SK-N-SH (cell line): Measurements from ENCODE around the gene CABP4. TPM values are rescaled to one million over a fixed set of nuclear protein-coding genes. Genes with fewer than 3 reads are reported as not detected.
"Not testable (repeated sequence)": the region's sequence is repeated elsewhere in the genome, so short reads cannot be mapped to it uniquely, and the experiment has no call there.

Source experiments
- CTCF ChIA-PET: fragments of 300-600, 350-600 bp; formaldehyde crosslinking; extraction: SDS; loops from one replicate; lab custom pipeline; 2021; lab: Yijun Ruan, JAX
- POLR2A ChIA-PET: fragments of 350-600 bp; sonication (Branson Sonifier 250); formaldehyde crosslinking; extraction: SDS; loops from one replicate; lab custom pipeline; 2020; ENCODE audit warnings: antibody characterized with exemption, inconsistent platforms; lab: Yijun Ruan, JAX
- DNase-seq: peaks from one replicate; pipeline ENCODE4 v3.0.0; 2012
- H2AFZ ChIP-seq: fragments of 200-600 bp; sonication (generic); 2 replicates; pipeline ENCODE4 v1.8.1; 2016; ENCODE audit warnings: antibody characterized with exemption, mild to moderate bottlenecking, low read depth
- H3F3A ChIP-seq: fragments of 200-600 bp; sonication (generic); replicated peaks from 2 replicates; pipeline ENCODE3; 2016; ENCODE audit warnings: antibody characterized with exemption, mild to moderate bottlenecking; ENCODE audit not compliant: insufficient read depth
- H3K27ac ChIP-seq, 2 experiments: fragments of 200-500 bp in 1 of 2; fragments of 200-600 bp in 1 of 2; sonication (Bioruptor generic) in 1 of 2; sonication (generic), shearing (Covaris generic) in 1 of 2; 2 replicates each; pipeline versions ENCODE4 v1.5.1 to v1.6.1; 2014 to 2016; ENCODE audit warnings: low read depth in 2 of 2, inconsistent platforms in 1 of 2, low read length in 1 of 2, mild to moderate bottlenecking in 1 of 2, mixed read lengths in 1 of 2
- H3K27me3 ChIP-seq: fragments of 200-600 bp; sonication (generic), shearing (Covaris generic); 2 replicates; pipeline ENCODE4 v1.6.1; 2016; ENCODE audit warnings: mixed run types; ENCODE audit not compliant: insufficient read depth
- H3K36me3 ChIP-seq, 2 experiments: fragments of 200-500 bp in 1 of 2; fragments of 200-600 bp in 1 of 2; sonication (Bioruptor generic) in 1 of 2; sonication (generic) in 1 of 2; replicated peaks in 1 of 2; 2 replicates each; pipeline versions ENCODE3 to v1.5.1; 2014 to 2016; ENCODE audit warnings: low read length in 1 of 2, mild to moderate bottlenecking in 1 of 2; ENCODE audit not compliant: insufficient read depth in 2 of 2, control insufficient read depth in 1 of 2
- H3K4me1 ChIP-seq, 2 experiments: fragments of 200-500 bp in 1 of 2; fragments of 200-600 bp in 1 of 2; sonication (Bioruptor generic) in 1 of 2; sonication (generic), shearing (Covaris generic) in 1 of 2; 2 replicates each; pipeline versions ENCODE4 v1.5.1 to v1.6.1; 2014 to 2016; ENCODE audit warnings: low read depth in 1 of 2, low read length in 1 of 2, mixed run types in 1 of 2; ENCODE audit not compliant: insufficient read depth in 2 of 2, control insufficient read depth in 1 of 2
- H3K4me2 ChIP-seq: fragments of 200-600 bp; sonication (generic), shearing (Covaris generic); 2 replicates; pipeline ENCODE4 v1.6.1; 2017; ENCODE audit warnings: mixed run types
- H3K4me3 ChIP-seq, 2 experiments: fragments of 200-500 bp in 1 of 2; fragments of 200-600 bp in 1 of 2; sonication (Bioruptor generic) in 1 of 2; sonication (generic), shearing (Covaris generic) in 1 of 2; 2 replicates each; pipeline versions ENCODE4 v1.5.1 to v1.8.1; 2014 to 2016; ENCODE audit warnings: low read depth in 2 of 2, inconsistent platforms in 1 of 2, low read length in 1 of 2, mild to moderate bottlenecking in 1 of 2, mixed read lengths in 1 of 2, moderate library complexity in 1 of 2
- H3K79me2 ChIP-seq: fragments of 200-600 bp; sonication (generic); 2 replicates; pipeline ENCODE4 v1.8.1; 2017; ENCODE audit warnings: mild to moderate bottlenecking; ENCODE audit not compliant: insufficient read depth
- H3K9ac ChIP-seq: fragments of 200-600 bp; sonication (generic); 2 replicates; pipeline ENCODE4 v1.6.1; 2017; ENCODE audit warnings: mixed run types
- H3K9me2 ChIP-seq: fragments of 200-600 bp; sonication (generic); 2 replicates; pipeline ENCODE4 v1.6.1; 2017; ENCODE audit warnings: mixed run types
- H3K9me3 ChIP-seq: fragments of 200-600 bp; sonication (generic); 2 replicates; pipeline ENCODE4 v1.6.1; 2017; ENCODE audit warnings: mixed run types, mild to moderate bottlenecking, moderate library complexity
- H4K20me1 ChIP-seq: fragments of 200-600 bp; sonication (generic); 2 replicates; pipeline ENCODE4 v1.6.1; 2017; ENCODE audit warnings: mild to moderate bottlenecking, mixed run types; ENCODE audit not compliant: insufficient read depth
- CHD2 ChIP-seq: fragments of 150-350 bp; IDR thresholded peaks from 2 replicates; pipeline ENCODE4 v1.6.1; 2018; ENCODE audit warnings: low read length; ENCODE audit not compliant: partially characterized antibody
- ELF1 ChIP-seq: IDR thresholded peaks from 2 replicates; pipeline ENCODE4 v1.4.0; 2012
- GATA2 ChIP-seq: sonication (generic); formaldehyde crosslinking; IDR thresholded peaks from 2 replicates; pipeline ENCODE4 v1.5.0; 2020; ENCODE audit warnings: mild to moderate bottlenecking, missing genetic modification reagents
- JUND ChIP-seq: IDR thresholded peaks from 2 replicates; pipeline ENCODE4 v1.4.0; 2012
- POLR2AphosphoS5 ChIP-seq: IDR thresholded peaks from 2 replicates; pipeline ENCODE4 v1.6.1; 2012; ENCODE audit warnings: low read depth, low read length
- RAD21 ChIP-seq: IDR thresholded peaks from 2 replicates; pipeline ENCODE4 v1.6.1; 2012; ENCODE audit warnings: mild to moderate bottlenecking, low read length
- RFX5 ChIP-seq: IDR thresholded peaks from 2 replicates; pipeline ENCODE4 v1.6.1; 2012; ENCODE audit warnings: mild to moderate bottlenecking, improper control_type of control experiment, low read length
- SIN3A ChIP-seq: IDR thresholded peaks from 2 replicates; pipeline ENCODE4 v1.6.1; 2012; ENCODE audit warnings: low read depth, mild to moderate bottlenecking, low read length, moderate library complexity, borderline replicate concordance
- TAF1 ChIP-seq: IDR thresholded peaks from 2 replicates; pipeline ENCODE4 v1.6.1; 2012; ENCODE audit warnings: low read depth, mild to moderate bottlenecking, low read length, moderate library complexity, borderline replicate concordance
- USF2 ChIP-seq: fragments of 150-350 bp; IDR thresholded peaks from 2 replicates; pipeline ENCODE4 v1.6.1; 2017; ENCODE audit warnings: antibody characterized with exemption, low read length, low read depth, borderline replicate concordance
- YY1 ChIP-seq: IDR thresholded peaks from 2 replicates; pipeline ENCODE4 v1.4.0; 2012; ENCODE audit warnings: low read depth, mild to moderate bottlenecking
- ZBTB33 ChIP-seq: IDR thresholded peaks from 2 replicates; pipeline ENCODE4 v1.4.0; 2012; ENCODE audit warnings: low read depth, borderline replicate concordance
- WGBS: methylation state at CpG from one replicate; pipeline ENCODE4 v1.1.6; 2017; ENCODE audit warnings: low lambda C conversion rate; 5-methylcytosine and 5-hydroxymethylcytosine counted together
- polyA plus RNA-seq, 3 experiments: library from polyadenylated mRNA; depleted of rRNA; stranded (reverse); fragments of >200 nt; gene quantifications; 2 replicates each; pipeline ENCODE4 v1.2.3, GENCODE V29; 2012

CABP4 gene
- polyA plus RNA-seq, 1 of the 3 experiments (the other 2 are of a cell fraction): not detected

- H3K9ac ChIP-seq, H3K9me2 ChIP-seq, H3K27ac ChIP-seq, H3K27me3 ChIP-seq, H3K9me3 ChIP-seq, H2AFZ ChIP-seq, H3K4me3 ChIP-seq, H3K4me1 ChIP-seq, H3F3A ChIP-seq, H4K20me1 ChIP-seq, H3K36me3 ChIP-seq, H3K4me2 ChIP-seq, H3K79me2 ChIP-seq, DNase-seq: not testable (repeated sequence)
- ChIA-PET CTCF (interaction anchor here (1.2 to 1.4 kb wide), 2 partner anchors 88 to 95 kb away, joined by 3 read pairs; no protein-coding TSS in a partner anchor), POLR2A (interaction anchor here (0.7 kb wide), 1 partner anchor 24 kb away, joined by 4 read pairs; no protein-coding TSS in a partner anchor)
- 67% methylated on average over 14 of the region's 16 CpGs for WGBS
Observed at GRCh38 chr11:67477344-67478050, 22.3 kb downstream of the CABP4 start.

- peak overlapping the region; percentile 55 for H3K9ac ChIP-seq
- ChIA-PET CTCF (interaction anchor here (0.8 to 1.1 kb wide), 2 partner anchors 131 to 136 kb away, joined by 3 read pairs; no protein-coding TSS in a partner anchor), POLR2A (interaction anchor here (1.4 kb wide), 1 partner anchor 13 kb away, joined by 6 read pairs; the partner anchor contains the start of gene TMEM134)
- TF ChIP-seq YY1 (no peak), CHD2 (no peak), SIN3A (no peak), TAF1 (no peak), JUND (no peak), RAD21 (no peak), ELF1 (no peak), RFX5 (no peak), POLR2AphosphoS5 (no peak), USF2 (no peak), ZBTB33 (no peak), GATA2 (no peak)
- H3K27ac ChIP-seq: peak overlapping the region; percentile 65 to 87; a peak in 3 of 4 replicates
- H3K27me3 ChIP-seq: no peaks in the 10 kb centered on the region; the same call in 1 of the 2 replicates
- peak overlapping the region; percentile 79 for H3K4me2 ChIP-seq
- H3K9me3 ChIP-seq: no peaks in the 10 kb centered on the region
- no peaks in the 10 kb centered on the region for H3K36me3 ChIP-seq
- H3K4me3 ChIP-seq: peak overlapping the region; percentile 54 to 62
- peaks cover 7% of the 10 kb centered on the region for H3F3A ChIP-seq
- H4K20me1 ChIP-seq: no peaks in the 10 kb centered on the region
- DNase-seq: no peak
- H3K4me1 ChIP-seq: peaks cover 6 to 17% of the 10 kb centered on the region in 2 experiments; a peak in 3 of 4 replicates
- peak overlapping the region; percentile 99 for H2AFZ ChIP-seq
- H3K9me2 ChIP-seq: no peaks in the 10 kb centered on the region
- WGBS: 31% methylated on average over 19 of the region's 19 CpGs
- peaks cover 25% of the 10 kb centered on the region for H3K79me2 ChIP-seq
Observed at GRCh38 chr11:67482275-67482826, 27.2 kb downstream of the CABP4 start.
